GM21360 (cell line): ENCODE data around the gene LRRC27.
"Not testable (repeated sequence)": the region's sequence is repeated elsewhere in the genome, so short reads cannot be mapped to it uniquely, and the experiment has no call there.

Source experiments
- ATAC-seq: cut with Tn5 transposase; IDR thresholded peaks from one replicate; pipeline ENCODE4 v1.9.1; 2021; ENCODE audit warnings: mild to moderate bottlenecking, moderate library complexity; ENCODE audit not compliant: unreplicated experiment

Gene LRRC27

DNA sequence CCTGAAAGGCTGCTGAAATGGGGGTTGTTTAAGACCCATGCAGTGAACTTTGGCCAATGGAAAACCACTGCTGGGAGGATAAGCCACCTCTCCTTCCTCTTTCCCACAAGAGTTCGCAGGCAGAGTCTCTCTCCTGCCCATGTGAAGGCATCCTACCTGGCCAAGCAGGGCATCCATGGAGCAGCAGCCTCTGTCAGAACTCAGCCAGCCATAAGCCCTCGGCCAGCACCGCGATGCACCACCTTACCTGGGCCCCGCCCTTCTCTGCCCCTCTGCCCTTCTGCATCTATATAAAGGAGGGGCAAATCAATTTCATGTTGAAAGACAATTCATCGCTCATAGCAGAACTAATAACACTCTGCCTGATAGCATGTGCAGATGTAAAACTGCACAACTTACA, 18.1 kb upstream of the LRRC27 start:
- ATAC-seq = no peak

DNA sequence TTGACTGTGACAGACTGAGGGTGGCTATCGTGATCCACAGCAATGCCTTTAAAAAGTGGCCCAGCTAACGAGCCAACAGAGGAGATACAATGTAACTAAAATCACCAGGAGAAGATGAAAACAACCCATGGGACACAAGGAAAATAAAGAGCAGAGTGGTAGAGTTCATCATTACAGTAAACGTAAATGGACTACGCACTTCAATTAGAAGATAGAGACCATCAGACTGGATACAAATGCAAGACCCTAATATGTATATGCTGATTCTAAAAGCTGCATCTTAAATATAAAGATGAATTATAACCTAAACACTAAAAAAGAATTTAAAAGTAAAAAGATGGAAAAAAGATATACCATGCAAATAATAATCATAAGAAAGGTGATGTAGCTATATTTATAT, 17.7 kb upstream of the LRRC27 start:
- no peak for ATAC-seq

GRCh38 chr10:132314881-132315280, 17.1 kb upstream of the LRRC27 start:
- ATAC-seq = not testable (repeated sequence)

DNA sequence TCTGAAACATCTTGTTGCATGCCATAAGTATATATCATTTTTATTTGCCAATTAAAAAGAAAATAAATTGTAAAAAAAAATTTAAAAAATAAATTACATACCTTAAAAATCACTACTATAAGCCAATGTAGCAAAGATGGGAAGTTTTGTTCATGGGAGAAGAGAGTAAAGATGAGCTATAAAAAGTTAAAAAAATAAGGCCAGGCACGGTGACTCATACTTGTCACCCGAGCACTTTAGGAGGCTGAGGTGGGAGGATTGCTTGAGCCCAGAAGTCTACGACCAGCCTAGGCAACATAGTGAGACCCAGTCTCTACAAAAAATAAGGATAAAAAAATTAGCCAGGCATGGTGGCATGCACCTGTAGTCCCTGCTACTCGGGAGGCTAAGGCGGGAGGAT, 15.9 kb upstream of the LRRC27 start:
- ATAC-seq = no peak

- not testable (repeated sequence) for ATAC-seq
Measured at GRCh38 chr10:132317477-132317876, 14.5 kb upstream of the LRRC27 start.

- peak; percentile 99 for ATAC-seq
Measured at GRCh38 chr10:132319853-132320653, 11.9 kb upstream of the LRRC27 start.

GRCh38 chr10:132320654-132321469, 11.1 kb upstream of the LRRC27 start:
- no peak for ATAC-seq

- no peak for ATAC-seq
Measured at GRCh38 chr10:132321726-132322125, 10.3 kb upstream of the LRRC27 start.

- no peak for ATAC-seq
Measured at GRCh38 chr10:132322586-132323048, 9.4 kb upstream of the LRRC27 start.

DNA sequence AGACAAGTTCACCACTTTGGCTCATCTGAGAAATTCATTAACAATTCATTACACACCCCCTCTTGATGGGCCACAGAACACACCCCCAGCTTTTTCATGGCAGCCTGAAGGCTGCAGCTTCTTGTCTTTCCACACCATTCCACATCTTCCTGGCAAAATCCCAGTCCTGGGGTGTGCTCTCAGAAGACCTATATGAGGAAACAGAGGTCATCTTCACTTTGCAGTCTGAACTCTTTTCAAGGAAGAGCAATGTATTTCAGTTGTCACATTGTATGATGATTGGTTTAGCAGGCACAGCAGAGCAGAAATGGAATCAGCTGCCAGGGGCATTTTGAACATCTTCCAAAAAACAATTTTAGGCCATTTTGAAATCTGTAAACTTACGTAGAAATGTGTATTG, 7.8 kb upstream of the LRRC27 start:
- ATAC-seq = no peak

- ATAC-seq = no peak
Measured at GRCh38 chr10:132326344-132326889, 5.6 kb upstream of the LRRC27 start.

GRCh38 chr10:132326925-132327324, 5.1 kb upstream of the LRRC27 start:
- ATAC-seq = no peak

GRCh38 chr10:132328106-132328505, 3.9 kb upstream of the LRRC27 start:
- ATAC-seq = no peak

DNA sequence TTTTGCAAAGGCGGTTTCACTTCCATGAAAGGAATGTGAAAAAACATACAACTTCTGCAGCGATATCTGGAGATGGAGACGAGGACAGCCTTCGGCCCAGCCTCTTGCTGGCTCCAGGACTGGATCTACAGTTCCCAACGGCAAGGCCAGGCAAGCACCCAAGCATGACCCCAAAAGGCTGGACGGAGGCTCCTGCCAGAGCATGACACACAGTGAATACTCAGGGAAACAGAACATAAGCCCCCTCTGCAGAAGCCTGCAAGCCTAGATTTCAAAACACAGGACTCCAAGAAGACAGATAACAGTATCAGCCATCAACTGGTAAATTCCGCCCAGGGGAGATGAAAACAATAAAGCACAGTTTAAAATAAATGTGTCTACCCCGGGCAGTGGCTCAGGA, 3.3 kb upstream of the LRRC27 start:
- ATAC-seq = no peak

DNA sequence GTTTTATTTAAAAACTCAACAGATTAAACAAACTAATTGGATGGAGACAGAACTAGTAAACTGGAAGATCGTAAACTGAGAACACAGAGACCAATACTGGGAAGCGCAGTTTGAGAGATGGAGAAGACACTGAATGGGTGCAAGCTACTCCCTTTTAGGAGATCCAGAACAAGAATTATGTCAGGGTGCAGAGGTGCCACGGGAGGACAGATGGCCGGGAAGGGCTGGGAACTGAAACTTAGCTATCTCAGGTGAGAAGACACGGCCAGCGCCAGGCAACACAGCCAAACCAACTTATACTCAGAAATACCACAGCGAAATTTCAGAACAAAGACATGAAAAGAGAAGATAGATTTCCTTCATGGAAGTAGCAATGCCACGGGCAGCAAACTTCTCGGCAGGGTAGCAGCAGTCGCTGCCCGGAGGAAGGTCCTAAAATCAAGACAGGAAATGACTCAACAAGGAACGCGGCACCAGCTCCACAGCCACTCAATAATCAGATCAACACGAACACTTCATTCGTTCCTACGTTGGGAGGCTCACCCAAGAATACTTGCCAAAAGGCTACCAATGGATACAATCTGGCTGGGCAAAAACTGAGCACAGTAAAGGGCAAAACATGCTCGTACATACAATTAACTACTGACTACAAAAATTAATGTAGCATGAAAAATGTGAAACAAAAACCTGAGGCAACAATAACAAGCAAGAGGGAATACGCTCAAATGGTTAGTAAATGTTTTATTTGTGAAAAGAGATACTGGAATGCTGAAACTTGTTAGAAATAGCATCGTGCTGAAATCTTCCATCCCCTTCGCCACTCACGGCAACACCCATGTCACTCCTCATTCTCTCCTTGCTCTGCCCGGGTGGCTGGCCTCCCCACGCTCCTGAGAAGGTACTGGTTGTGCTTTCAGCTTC, 2.2 kb upstream of the LRRC27 start:
- ATAC-seq = no peak

DNA sequence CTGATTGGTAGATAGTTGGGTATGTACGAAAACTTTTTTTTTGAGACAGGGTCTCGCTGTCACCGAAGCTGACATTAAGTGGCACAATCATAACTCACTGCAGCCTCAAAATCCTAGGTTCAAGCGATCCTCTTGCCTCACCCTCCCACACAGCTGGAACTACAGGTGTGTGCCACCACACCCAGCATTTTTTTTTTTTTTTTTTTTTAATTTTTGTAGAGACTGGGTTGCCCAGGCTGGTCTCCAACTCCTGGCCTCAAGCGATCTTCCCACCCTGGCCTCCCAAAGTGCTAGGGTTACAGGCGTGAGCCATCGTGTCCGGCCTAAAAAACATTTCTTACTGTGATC, 1.5 kb upstream of the LRRC27 start:
- ATAC-seq = no peak

GRCh38 chr10:132332433-132332754, 401 bp downstream of the LRRC27 start:
- ATAC-seq = peak; percentile 43

DNA sequence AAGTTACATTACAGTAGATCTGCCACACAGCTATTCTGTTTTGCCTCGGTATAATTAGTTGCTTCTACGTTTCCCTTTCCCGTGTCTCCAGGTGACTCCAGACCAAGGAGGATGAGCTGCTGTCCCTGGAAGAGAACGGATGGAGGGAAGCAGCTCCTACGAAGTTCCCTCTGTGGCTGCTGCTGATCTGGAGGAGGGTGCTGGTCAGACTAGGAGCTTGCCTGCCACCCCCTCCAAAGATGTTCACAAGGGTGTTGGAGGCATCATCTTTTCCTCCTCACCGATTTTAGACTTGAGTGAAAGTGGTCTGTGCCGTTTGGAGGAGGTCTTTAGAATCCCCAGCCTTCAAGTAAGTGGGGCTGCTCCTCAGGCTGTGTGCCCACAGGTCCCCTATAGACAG, 1.4 kb downstream of the LRRC27 start:
- ATAC-seq = no peak

- ATAC-seq = no peak
Measured at GRCh38 chr10:132334631-132335188, 2.7 kb downstream of the LRRC27 start.

DNA sequence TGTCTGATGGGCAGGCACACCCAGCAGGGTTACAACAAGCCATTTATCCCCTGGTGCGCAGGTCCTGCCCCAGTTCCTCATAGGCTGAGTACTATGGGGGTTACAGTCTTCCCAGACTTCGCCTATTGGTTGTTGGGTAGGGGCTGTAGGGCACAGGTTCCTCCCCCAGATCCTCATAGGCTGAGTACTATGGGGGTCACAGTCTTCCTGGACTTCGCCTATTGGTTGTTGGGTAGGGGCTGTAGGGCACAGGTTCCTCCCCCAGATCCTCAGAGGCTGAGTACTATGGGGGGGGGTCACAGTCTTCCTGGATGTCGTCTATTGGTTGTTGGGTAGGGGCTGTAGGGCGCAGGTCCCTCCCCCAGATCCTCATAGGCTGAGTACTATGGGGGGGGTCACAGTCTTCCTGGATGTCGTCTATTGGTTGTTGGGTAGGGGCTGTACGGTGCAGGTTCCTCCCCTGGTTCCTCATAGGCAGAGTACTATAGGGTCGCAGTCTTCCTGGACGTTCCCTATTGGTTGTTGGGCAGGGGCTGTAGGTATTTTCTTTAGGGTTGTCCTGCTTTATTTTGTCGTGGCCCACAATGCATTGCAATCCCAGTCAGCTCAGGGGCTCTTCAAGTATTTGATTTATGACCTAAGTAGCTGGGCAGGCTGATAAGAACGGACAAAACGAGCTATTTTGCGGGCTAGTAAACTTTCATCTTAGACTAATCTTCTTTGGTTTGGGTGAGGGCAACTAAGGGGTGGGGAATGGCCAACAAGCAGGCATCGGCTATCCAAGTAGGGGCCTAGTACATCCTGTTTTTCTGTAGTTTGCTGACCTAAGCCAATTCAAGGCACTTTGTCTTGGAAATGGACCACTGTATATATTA, 3.4 kb downstream of the LRRC27 start:
- ATAC-seq = peak; percentile 34
